Neural crest cell (in vitro differentiated cells): ENCODE results near the gene KLHL2. TPM values are rescaled to one million over a fixed set of nuclear protein-coding genes. Genes with fewer than 3 reads are reported as not detected.
"Not testable (repeated sequence)": the region's sequence is repeated elsewhere in the genome, so short reads cannot be mapped to it uniquely, and the experiment has no call there.

ENCODE experiments used
- DNase-seq: peaks from one replicate; pipeline ENCODE4 v3.0.0; 2021; ENCODE audit warnings: low read depth, mixed read lengths, low spot score
- H3K27ac Mint-ChIP-seq: one replicate; pipeline ENCODE4 v1.8.0; 2021; ENCODE audit warnings: mild to moderate bottlenecking, mixed read lengths; ENCODE audit not compliant: unreplicated experiment
- H3K27me3 Mint-ChIP-seq: 2 replicates; pipeline ENCODE4 v1.8.0; 2021; ENCODE audit warnings: low read depth, mild to moderate bottlenecking, mixed read lengths
- H3K36me3 Mint-ChIP-seq: 2 replicates; pipeline ENCODE4 v1.8.0; 2021; ENCODE audit warnings: low read depth, mild to moderate bottlenecking, mixed read lengths
- H3K4me1 Mint-ChIP-seq: 2 replicates; pipeline ENCODE4 v1.8.0; 2021; ENCODE audit warnings: mixed read lengths
- H3K4me3 Mint-ChIP-seq: one replicate; pipeline ENCODE4 v1.8.0; 2021; ENCODE audit warnings: mild to moderate bottlenecking, mixed read lengths
- H3K9me3 Mint-ChIP-seq: 2 replicates; pipeline ENCODE4 v1.8.0; 2021; ENCODE audit warnings: mixed read lengths
- total RNA-seq: library from RNA; stranded (reverse); gene quantifications from 2 replicates; pipeline ENCODE4 v1.2.1, GENCODE V29; 2021
- TF ChIP-seq, protein P1 (sequence below): fragments of 200-600 bp; sonication (generic); conservative IDR thresholded peaks from 2 replicates; pipeline ENCODE4 v1.5.0; 2021; ENCODE audit warnings: antibody characterized with exemption, mild to moderate bottlenecking

The KLHL2 gene
- total RNA-seq, 1 donor from 2014 or later = 17.4 TPM

DNA sequence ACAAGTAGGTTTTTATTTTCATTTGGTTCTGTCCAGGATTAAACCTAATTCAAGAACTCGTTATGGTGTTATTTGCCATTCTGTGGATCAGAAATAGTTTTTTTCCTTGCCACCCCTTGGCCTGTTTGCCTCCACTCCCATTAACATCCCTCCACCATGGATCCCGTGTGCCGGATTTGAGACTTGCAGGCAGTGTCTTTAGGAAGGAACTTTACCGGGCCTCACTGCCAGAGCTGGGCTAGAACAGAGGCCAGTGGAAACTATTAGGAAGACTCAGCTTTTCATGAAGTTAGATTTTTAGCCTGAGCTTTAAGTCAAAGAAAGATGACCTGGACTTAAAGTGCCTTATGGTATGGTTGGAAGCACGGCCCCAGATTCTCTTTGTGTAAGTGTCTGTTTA is 2.4 kb downstream of the KLHL2 start:
- Mint-ChIP-seq H3K4me3 (peak overlapping the region; percentile 67), H3K36me3 (no peaks in the 10 kb centered on the region), H3K27me3 (peaks cover 6% of the 10 kb centered on the region), H3K4me1 (peaks cover 35% of the 10 kb centered on the region), H3K9me3 (no peaks in the 10 kb centered on the region), H3K27ac (no peak overlapping the region)
- DNase-seq = no peak
- TF ChIP-seq, protein P1, sequence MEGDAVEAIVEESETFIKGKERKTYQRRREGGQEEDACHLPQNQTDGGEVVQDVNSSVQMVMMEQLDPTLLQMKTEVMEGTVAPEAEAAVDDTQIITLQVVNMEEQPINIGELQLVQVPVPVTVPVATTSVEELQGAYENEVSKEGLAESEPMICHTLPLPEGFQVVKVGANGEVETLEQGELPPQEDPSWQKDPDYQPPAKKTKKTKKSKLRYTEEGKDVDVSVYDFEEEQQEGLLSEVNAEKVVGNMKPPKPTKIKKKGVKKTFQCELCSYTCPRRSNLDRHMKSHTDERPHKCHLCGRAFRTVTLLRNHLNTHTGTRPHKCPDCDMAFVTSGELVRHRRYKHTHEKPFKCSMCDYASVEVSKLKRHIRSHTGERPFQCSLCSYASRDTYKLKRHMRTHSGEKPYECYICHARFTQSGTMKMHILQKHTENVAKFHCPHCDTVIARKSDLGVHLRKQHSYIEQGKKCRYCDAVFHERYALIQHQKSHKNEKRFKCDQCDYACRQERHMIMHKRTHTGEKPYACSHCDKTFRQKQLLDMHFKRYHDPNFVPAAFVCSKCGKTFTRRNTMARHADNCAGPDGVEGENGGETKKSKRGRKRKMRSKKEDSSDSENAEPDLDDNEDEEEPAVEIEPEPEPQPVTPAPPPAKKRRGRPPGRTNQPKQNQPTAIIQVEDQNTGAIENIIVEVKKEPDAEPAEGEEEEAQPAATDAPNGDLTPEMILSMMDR = no peak

DNA sequence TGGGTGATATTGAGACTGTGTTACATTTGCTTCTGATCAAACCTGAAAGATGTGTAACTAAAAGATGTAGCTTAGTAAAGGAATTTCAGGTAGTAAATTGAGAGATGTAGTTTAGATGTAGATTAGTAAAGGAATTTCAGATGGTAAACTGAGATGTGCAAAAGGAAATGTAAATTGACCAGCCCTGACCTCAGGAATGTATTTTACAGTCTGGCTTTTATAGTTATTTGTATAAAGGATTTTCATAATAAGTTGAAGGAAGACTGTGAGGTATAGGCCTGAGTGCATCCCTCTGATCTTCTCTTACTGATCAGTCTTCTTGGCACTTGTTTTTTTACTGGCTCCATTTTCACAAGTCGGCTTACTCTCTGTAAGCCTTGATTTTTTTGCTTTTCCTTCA is 3.2 kb downstream of the KLHL2 start:
- TF ChIP-seq, protein P1 = no peak
- Mint-ChIP-seq H3K4me3 (peak overlapping the region; percentile 67), H3K9me3 (no peaks in the 10 kb centered on the region), H3K27ac (no peak overlapping the region), H3K27me3 (peaks cover 6% of the 10 kb centered on the region), H3K36me3 (no peaks in the 10 kb centered on the region), H3K4me1 (peaks cover 35% of the 10 kb centered on the region)
- DNase-seq = no peak

DNA sequence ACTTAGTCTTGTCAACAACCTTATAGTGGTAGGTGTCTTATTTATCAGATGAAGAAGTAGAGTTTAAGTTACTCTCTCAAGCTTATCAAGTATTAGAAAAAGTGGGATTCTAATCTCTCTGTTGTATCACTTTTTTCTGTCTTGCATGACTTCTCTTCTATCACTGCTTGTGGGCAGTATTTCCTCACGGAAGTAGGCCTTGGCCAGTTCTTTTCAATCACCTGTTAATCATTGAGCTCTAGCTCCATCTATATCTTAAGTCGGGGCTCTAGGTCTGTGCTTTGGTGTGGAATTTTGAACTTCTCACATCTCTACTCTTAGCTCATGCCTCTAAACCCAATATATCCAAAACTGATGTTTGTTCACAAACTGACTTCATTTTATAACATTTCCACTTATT is 5.3 kb downstream of the KLHL2 start:
- not testable (repeated sequence) for H3K27ac Mint-ChIP-seq, DNase-seq, H3K27me3 Mint-ChIP-seq, H3K36me3 Mint-ChIP-seq, H3K9me3 Mint-ChIP-seq, H3K4me3 Mint-ChIP-seq
- peaks cover 25% of the 10 kb centered on the region for H3K4me1 Mint-ChIP-seq

DNA sequence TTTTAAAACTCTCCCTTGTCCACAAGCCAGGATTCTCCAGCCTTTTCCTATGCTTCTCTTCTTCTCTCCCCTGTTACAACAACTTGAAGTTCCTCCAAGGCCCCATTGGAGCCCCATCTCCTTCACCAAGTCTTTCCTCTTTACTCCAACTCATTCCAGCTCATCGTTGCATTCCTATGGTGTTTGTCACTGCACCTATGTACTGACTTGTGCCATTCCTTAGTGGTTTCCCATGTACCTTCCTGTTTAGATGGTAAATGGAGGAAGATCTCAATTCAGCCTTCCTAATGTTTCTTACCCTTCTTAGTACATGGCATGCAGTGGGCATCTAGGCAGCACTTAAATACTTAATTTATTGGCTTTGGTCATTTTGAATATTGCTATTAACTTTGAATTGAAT is 6.0 kb downstream of the KLHL2 start:
- H3K9me3 Mint-ChIP-seq, H3K27me3 Mint-ChIP-seq, DNase-seq, H3K4me3 Mint-ChIP-seq, H3K27ac Mint-ChIP-seq, H3K36me3 Mint-ChIP-seq: not testable (repeated sequence)
- H3K4me1 Mint-ChIP-seq = peaks cover 21% of the 10 kb centered on the region

DNA sequence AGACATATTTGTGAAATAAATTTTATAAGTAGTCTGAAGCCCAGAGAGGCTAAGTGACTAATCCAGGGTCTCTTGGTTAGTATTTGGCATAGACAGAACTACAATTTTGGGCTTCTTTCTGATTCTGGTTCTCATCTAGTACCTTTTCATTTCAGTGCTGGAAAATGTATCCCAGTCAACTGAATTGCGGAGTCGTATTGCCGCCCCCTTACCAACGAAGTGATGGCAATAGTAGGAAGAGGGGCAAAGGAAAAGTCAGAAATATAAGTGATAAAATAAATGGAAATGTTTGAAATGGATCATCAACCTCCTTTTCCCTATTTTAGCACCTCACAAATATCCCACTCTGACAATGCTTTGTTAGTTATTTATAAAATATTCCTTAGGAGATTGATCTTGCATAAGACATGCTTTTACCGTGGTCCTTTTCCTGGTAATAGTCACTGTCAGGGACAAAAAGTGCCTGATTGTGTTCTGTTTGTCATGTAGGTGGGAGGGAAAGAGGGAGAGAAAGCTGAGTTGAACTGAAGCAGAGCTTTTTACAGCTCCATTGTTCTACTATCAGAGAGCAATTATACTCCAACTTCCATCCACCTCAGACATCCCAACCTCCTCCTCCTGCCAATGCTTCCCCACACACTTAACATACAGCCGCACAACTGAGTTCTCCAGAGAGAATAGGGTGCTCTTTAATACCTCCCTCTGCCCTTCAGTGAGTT is 6.8 kb downstream of the KLHL2 start:
- H3K4me1 Mint-ChIP-seq = peaks cover 16% of the 10 kb centered on the region
- H3K27ac Mint-ChIP-seq, H3K27me3 Mint-ChIP-seq, H3K9me3 Mint-ChIP-seq, H3K36me3 Mint-ChIP-seq, DNase-seq, H3K4me3 Mint-ChIP-seq: not testable (repeated sequence)

DNA sequence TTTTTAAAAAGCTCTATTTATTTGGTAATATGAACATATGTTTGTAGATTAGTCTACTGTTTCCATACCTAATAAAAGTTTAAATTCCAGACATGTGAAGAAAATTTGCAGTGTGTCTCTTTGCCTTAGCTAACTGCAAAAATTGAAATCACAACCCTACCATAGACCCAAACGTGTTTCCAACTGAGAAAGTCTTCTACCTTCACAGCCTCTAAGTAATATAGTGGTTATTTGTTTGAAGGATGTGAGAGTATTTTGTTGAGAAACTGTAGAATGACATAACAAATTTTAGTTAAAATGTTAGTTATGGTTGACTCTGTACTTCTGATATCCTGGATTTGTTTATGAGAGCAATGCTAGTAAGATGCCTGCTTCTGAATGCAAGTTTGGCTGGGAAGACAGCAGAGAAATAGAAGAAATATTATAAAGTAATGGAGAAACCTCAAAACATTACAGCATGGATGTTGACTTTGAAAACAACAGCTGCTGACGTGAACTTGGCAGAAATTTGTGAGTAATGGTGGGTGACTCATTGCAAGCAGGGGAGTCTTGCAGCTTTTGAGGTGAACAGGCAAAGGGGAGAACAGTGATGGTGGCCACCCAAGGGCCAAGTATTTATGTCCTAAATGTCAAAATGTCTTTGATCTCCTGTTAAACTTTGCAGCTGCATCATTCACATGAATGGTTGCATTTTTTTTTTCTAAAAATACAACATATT is 7.8 kb downstream of the KLHL2 start:
- not testable (repeated sequence) for H3K9me3 Mint-ChIP-seq, H3K4me3 Mint-ChIP-seq, DNase-seq, H3K27me3 Mint-ChIP-seq, H3K36me3 Mint-ChIP-seq, H3K4me1 Mint-ChIP-seq, H3K27ac Mint-ChIP-seq

DNA sequence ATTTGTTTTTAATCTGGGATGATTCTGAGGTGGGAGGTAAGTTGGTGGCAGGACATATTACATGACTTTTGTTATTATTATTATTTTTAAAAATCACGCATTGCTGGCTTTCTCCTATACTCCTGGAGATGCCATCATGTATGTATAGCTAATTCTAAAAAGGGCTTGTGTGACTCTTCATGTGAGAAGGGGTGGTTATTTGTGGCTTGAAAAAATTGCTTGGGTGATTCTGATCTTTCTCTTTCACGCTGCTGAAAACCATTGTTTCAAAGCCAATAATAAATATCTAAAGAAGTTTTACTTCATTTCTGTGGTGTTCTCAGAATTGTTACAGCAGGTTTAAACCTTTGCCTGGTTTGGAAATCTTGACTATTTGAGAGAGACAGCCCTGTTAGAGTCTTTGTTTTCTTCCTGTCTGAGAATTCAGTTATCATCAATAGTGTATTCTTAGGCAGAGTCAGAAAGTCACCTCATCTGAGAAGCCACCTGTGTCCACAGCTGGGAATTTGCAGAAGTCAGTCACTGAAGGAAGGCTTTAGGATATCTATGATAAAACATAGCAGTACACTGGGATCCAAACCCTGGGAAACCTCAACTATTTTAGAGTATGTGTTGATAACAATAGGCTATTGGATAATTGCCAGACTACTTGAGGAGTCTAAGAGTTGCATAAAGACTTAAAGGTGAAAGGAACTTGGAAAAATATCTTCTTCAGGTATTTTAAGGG is 8.6 kb downstream of the KLHL2 start:
- not testable (repeated sequence) for DNase-seq, H3K4me1 Mint-ChIP-seq, H3K9me3 Mint-ChIP-seq, H3K27ac Mint-ChIP-seq, H3K27me3 Mint-ChIP-seq, H3K36me3 Mint-ChIP-seq, H3K4me3 Mint-ChIP-seq

DNA sequence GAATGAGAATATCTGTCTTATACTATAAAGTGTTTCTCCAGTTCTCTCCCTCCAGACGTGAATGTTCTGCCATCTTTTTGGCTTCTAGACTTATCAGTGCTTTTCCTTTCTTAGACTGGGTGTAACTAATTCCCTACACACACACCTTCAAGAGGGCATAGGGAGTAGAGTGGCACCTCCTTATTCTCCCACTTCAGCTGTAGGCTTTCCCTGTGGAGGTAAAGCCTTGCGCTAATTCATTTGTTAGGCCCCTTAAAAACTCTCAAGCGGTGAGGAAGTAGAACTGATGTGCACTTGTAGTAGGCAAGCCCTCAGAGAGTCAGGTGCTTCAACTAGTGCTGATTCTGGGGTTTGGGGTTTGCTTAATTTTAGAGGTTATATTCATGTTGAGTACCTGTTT is 10.0 kb downstream of the KLHL2 start:
- Mint-ChIP-seq H3K27ac (no peak overlapping the region), H3K36me3 (peaks cover 7% of the 10 kb centered on the region), H3K4me1 (peaks cover 21% of the 10 kb centered on the region), H3K27me3 (no peaks in the 10 kb centered on the region), H3K4me3 (no peak overlapping the region), H3K9me3 (no peaks in the 10 kb centered on the region)
- DNase-seq = no peak
- TF ChIP-seq, protein P1 = no peak

DNA sequence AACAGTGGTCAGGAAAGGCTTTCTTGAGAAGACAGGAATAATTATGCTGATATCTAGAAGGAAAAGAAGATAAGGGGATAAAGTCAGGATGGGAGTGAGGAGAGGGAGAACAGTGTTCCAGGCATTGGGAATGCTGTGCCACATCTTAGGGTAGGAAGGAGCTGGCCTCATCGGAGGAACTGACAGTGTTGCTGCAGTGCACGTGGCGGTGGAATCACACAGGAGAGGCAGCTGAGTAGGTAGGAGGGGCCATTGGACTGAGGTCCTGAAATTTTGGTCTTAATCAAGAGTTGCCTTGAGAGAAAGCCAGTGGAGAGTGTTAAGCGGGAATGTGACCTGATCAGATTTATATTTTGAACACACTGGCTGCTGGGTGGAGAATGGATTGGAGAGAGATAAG is 13.9 kb downstream of the KLHL2 start:
- H3K27me3 Mint-ChIP-seq, H3K4me3 Mint-ChIP-seq, H3K9me3 Mint-ChIP-seq, DNase-seq, H3K27ac Mint-ChIP-seq: not testable (repeated sequence)
- peaks cover 25% of the 10 kb centered on the region for H3K4me1 Mint-ChIP-seq
- H3K36me3 Mint-ChIP-seq = peaks cover 12% of the 10 kb centered on the region

DNA sequence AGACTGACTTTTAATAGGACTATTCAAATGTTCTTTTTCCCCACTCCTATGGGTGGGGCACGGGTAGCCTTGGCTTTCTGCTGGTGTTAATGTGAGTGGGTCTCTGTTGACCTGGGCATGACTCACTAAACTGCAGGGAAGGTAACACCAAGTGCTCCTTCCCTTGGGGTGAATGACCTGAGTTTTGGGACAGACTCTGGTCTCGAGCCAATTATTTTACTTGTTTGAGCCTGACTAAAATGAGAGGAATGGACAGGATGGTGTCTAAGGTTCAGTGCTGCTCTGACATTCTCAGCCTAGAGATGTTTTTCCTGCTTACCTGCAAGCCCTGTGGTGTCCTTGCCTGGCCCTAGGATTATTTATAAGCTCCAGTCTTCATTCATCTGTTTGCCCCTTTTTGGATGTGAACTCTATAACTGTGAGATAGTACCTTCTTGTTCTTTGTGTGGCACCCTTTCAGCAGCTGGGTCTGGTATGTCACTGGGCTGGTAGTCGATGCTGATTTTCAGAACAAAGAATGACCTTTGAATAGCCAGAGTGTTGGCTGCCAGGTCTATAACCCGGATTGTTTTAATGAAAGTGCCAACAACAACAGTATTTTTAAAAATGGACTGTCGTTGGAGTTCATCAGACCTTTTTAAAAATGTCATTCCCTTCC is 14.8 kb downstream of the KLHL2 start:
- not testable (repeated sequence) for H3K9me3 Mint-ChIP-seq, DNase-seq, H3K4me3 Mint-ChIP-seq, H3K27me3 Mint-ChIP-seq
- H3K4me1 Mint-ChIP-seq = peaks cover 25% of the 10 kb centered on the region
- H3K36me3 Mint-ChIP-seq = peaks cover 12% of the 10 kb centered on the region
- H3K27ac Mint-ChIP-seq = peak overlapping the region; percentile 95
